Skin epidermis (tissue), 12 donors: Measurements from ENCODE around the gene RNF186.
"Not testable (repeated sequence)": the region's sequence is repeated elsewhere in the genome, so short reads cannot be mapped to it uniquely, and the experiment has no call there.

Experiments used
- H3K27ac ChIP-seq, 21 experiments: fragments of 200-600 bp; sonication (generic) in 11 of 21; one replicate each; pipeline ENCODE4 v1.5.0; 2020; ENCODE audit warnings: mild to moderate bottlenecking in 3 of 21, inconsistent platforms in 2 of 21, moderate library complexity in 2 of 21
- H3K4me3 ChIP-seq, 7 experiments: fragments of 200-600 bp; sonication (generic) in 2 of 7; one replicate each; pipeline ENCODE4 v1.5.0; 2020; ENCODE audit warnings: inconsistent platforms in 2 of 7, mild to moderate bottlenecking in 2 of 7, moderate library complexity in 1 of 7

RNF186 gene

DNA sequence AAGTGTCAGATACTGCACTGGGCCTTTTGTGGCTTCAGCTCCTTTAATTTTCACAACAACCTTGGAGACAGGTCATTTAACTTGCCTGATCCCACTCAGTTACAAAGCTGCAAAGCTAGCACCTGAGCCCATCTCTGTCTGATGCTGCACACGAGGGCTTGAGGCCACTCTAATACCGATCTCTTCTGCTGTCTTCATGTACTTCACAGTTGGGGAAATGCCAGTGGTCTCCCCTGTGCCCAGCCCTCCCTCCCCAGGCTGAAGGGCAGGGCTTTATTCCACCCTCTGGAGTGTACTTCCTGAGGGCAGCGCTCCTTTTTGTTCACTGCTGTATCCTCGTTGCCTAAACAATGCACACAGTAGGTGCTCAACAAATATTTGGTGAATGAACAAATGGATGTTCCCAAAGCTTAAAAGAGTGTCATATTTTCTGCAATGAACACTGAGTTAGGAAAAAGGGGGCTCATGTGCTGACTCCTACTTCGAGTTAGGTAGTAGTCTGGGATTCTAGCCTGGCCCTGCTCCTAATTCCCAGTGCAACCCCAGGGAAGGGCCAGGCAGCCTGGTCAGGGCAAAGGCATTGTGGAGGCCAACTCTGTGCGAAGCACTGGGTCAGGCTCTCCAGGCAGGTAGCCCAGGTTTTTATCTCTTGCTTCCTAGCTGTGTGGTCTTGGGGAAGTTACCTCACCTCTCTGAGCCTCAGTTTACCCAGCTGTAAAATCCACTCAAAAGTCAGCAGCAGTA lies 16.4 kb downstream of the RNF186 start:
- peak overlapping the region in 20 of 21 experiments; percentile 68 to 96 (median 87) for H3K27ac ChIP-seq
- peak overlapping the region; percentile 46 to 71 (median 57) for H3K4me3 ChIP-seq

DNA sequence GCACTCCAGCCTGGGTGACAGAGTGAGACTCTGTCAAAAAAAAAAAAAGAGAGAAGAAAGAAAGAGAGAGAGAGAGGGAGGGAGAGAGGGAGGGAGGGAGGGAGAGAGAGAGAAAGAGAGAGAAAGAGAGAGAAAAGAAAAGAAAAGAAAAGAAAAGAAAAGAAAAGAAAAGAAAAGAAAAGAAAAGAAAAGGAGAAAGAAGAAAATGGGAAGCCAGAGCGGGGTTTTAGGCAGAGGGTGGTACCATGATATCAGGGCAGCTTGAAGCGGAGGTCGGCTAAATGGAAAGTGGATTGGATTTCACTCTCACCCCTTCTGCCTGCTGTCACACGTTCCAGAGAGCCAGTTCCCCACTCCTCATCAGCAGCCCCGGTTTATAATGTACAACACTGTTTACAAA lies 17.3 kb downstream of the RNF186 start:
- no peak overlapping the region for H3K4me3 ChIP-seq
- peak overlapping the region in 5 of 21 experiments; percentile 10 to 89 (median 45) for H3K27ac ChIP-seq

DNA sequence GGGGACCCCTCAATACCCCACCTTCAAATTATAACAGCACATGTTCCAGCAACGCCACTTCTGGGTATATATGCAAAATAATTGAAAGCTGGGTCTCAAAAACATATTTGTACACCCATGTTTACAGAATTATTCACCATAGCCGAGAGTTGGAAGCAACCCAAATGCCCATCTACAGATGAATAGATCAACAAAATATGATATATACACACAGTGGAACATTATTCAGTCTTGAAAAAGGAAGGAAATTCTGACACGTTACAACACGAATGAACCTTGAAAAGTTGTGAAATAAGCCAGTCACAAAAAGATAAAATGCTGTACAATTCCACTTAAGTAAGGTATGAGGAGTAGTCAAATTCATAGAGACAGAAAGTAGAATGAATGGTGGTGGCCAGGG lies 20.5 kb downstream of the RNF186 start:
- Histone ChIP-seq H3K27ac (no peak overlapping the region), H3K4me3 (no peak overlapping the region)

DNA sequence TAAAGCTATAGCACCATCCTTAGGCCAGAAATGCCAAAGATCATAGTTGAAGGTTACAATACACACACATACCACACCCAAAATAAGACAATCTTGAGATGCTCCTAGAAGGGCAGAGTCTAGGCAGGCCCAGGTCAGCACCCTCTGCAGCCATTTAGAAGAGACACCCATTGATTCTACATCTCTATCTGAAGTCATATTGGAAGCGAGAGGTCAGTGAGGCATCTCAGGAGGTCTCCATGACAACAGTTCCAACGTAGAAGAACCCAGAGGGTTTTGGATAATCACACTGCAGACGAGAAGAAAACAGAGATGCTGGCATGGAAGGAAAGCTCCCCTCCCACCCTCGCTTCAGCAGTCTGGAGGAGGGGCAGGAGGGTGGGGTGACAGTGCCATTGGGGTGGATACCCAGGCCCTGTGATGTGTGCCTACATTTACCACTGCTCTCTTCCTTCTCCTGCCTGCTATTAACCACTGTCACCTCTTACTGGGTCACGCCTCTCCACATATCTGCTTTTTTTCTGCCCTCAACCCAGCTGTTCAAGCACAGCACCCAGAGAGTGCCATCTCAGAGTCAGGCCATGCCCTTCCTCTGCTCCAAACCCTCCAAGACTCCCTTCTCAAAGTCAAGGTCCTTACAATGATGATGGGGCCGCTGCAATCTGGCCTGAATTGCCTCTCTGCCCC lies 21.6 kb downstream of the RNF186 start:
- H3K27ac ChIP-seq = no peak overlapping the region
- no peak overlapping the region for H3K4me3 ChIP-seq

DNA sequence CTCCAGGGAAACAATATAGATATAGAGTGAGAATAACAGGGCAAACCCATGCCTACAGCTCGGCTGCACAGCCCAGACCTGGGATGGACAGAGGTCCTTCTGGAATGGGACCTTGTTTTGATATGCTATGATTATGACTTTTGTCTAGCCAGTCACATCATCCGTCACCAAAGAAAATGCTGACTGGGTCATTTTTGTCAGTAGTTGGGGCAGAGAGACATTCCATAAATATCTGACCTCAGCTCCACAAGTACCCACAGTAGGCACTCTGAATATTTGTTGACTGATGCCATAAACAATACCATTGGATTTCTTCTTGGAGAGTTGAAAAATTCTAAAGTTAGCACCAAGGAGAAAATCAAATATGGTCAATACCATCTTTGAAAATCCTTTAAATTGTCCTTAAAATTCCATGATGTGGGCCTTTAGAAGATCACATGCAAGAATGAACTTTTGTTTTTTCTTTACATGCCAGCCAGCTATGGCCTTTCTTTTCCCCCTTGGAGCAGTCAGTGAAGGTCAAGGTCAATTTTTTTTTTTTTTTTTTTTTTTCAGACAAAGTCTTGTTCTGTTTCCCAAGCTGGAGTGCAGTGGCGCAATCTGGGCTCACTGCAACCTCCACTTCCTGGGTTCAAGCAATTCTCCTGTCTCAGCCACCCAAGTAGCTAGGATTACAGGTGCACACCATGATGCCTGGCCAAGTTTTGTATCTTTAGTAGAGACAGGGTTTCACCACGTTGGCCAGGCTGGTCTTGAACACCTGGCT lies 22.7 kb downstream of the RNF186 start:
- Histone ChIP-seq H3K4me3 (no peak overlapping the region), H3K27ac (no peak overlapping the region)

DNA sequence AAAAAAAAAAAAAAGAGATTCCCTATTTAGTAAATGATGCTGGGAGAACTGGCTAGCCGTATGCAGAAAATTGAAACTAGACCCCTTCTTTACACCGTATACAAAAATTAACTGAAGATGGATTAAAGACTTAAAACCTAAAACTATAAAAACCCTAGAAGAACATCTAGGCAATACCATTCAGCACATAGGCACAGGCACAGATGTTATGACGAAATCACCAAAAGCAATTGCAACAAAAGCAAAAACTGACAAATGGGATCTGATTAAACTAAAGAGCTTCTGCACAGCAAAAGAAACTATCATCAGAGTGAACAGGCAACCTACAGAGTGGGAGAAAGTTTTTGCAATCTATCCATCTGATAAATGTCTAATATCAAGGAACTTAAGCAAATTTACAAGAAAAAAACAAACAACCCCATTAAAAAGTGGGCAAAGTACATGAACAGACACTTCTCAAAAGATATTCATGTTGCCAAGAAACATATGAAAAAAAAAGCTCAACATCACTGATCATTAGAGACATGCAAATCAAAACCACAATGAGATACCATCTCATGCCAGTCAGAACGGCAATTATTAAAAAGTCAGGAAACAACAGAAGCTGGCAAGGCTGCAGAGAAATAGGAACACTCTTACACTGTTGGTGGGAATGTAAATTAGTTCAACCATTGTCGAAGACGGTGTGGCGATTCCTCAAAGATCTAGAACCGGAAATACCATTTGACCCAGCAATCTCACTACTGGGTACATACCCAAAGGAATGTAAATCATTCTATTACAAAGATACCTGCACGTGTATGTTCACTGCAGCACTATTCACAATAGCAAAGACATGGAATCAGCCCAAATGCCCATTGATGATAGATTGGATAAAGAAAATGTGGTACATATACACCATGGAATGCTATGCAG lies 24.8 kb downstream of the RNF186 start:
- H3K27ac ChIP-seq, H3K4me3 ChIP-seq: not testable (repeated sequence)

DNA sequence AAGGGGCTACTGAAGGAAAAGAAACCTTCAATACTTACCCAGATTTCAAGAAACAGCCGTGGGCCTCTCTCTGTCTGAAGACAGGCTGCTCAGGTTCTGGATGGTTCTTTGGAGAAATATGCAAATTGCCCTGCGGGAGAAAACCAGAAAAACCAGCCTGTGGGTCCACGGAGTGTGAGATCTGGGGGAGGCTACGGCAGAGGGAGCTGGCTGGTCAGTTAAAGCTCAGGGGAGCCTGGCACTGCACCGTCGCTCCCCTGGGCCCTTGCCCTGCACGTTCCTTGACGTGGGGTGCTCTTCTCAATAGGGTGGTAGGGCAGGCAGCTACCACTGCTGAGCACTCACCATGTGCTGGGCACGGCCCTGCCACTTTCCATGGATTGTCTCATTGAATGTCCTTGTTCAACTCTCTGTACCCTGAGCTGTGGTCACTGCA lies 28.1 kb downstream of the RNF186 start:
- H3K27ac ChIP-seq = no peak overlapping the region
- H3K4me3 ChIP-seq = no peak overlapping the region

DNA sequence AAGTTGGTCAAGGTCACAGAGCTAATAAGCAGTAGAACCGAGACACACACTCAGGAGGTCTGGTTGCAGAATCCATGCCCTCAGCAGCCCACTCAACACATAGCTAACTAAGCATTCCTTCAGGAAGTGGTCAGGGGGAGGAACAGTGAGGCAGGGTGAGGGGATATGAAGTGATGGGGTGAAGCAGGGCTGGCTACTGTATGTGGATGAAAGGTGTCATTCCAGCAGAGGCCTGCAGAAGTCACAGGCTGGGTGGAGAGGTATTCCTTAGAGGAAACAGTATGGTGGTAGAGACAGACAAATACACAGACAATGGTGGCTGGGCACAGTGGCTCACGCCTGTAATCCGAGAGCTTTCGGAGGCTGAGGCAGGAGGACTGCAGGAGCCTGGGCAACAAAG lies 29.4 kb downstream of the RNF186 start:
- Histone ChIP-seq H3K27ac (no peak overlapping the region), H3K4me3 (no peak overlapping the region)

DNA sequence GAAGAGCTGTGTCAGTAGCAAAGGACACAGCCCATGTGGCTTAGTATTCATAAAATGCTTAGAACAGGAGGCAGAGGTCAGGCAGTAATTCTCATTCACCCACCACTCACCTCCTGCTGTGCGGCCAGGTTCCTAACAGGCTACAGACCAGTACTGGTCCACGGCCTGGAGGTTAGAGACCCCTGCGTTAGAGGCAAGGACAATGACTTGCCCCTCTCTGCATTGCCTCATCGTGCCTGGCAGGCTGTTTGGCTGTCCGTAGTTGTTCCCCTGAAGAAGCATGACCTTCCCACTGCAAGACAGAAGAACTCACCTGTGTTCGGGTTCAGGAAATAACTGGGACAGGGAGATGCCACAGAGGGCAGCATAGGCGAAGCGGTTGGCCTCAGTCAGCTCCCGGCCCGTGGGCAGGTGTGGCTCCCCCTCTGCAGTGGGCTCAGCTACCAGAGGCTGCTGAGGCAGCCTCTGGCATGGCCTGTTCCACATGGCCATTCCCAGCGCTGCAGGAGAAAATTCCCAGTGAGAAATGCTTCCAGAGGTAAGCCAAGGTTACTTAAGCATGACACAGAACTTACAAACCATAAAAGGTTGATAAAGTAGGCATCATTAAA lies 34.7 kb downstream of the RNF186 start:
- Histone ChIP-seq H3K4me3 (no peak overlapping the region), H3K27ac (no peak overlapping the region)

DNA sequence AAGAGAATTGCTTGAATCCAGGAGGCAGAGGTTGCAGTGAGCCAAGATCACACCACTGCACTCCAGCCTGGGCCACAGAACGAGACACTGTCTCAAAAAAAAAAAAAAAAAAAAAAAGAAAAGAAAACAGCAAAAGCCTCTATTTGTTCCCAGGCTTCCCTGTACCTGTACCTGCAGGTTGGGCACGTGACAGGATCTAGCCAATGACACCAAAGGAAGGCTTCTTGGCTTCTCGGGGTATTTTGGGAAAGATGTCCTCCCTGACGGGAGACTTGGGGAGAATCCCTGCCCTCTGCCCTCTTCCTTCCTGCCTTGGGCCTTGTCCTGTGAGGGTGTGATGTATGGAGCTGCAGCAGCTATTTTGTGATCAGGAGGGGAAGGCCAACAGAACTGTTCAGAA lies 38.1 kb downstream of the RNF186 start:
- Histone ChIP-seq H3K27ac (no peak overlapping the region), H3K4me3 (no peak overlapping the region)

DNA sequence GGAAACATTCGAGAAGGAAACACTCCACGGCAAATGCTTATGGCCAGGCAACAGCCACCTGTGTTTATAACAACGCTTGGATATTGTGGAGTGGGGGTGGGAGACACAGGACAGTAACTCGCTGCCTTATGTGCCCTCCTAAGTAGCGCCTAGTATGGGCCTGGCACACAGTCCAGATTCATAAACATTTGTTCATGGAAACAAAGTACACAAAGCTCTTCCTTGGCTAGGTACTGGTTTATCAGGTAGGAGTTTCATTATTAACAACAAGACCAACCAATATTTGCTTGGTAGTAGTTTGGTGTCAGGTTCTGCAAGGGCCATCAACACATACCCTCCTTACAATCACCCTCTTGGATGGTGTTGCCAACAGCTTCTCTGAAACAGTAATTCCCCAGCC lies 38.8 kb downstream of the RNF186 start:
- no peak overlapping the region for H3K27ac ChIP-seq
- no peak overlapping the region for H3K4me3 ChIP-seq

DNA sequence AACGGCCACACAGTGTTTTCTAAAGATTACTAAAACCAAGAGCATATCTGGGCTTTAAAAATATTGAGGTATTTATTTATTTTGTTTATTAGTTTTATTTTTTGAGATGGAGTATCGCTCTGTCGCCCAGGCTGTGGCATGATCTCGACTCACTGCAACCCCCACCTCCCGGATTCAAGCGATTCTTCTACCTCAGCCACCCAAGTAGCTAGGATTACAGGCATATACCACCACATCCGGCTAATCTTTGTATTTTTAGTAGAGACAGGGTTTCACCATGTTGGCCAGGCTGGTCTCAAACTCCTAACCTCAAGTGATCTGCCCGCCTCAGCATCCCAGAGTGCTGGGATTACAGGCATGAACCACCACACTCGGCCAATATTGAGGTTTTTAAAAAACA lies 39.3 kb downstream of the RNF186 start:
- no peak overlapping the region for H3K27ac ChIP-seq
- H3K4me3 ChIP-seq = no peak overlapping the region

DNA sequence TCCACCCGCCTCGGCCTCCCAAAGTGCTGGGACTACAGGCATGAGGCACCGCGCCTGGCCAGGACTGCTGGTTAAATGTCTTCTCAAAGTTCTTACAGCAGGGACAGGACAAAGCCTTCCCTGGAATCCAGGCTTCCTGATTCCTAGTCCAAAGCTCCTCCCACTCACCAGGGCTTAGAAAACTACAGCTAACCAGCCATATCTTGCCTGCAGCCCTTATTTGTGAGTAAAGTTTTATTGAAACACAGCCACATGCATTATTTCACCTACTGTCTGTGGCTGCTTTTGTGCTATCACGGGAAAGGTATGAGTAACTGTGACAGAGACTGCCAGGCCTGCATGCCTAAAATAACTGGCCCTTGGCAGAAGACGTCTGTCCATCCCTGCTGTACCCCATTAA lies 39.8 kb downstream of the RNF186 start:
- Histone ChIP-seq H3K27ac (no peak overlapping the region), H3K4me3 (no peak overlapping the region)

DNA sequence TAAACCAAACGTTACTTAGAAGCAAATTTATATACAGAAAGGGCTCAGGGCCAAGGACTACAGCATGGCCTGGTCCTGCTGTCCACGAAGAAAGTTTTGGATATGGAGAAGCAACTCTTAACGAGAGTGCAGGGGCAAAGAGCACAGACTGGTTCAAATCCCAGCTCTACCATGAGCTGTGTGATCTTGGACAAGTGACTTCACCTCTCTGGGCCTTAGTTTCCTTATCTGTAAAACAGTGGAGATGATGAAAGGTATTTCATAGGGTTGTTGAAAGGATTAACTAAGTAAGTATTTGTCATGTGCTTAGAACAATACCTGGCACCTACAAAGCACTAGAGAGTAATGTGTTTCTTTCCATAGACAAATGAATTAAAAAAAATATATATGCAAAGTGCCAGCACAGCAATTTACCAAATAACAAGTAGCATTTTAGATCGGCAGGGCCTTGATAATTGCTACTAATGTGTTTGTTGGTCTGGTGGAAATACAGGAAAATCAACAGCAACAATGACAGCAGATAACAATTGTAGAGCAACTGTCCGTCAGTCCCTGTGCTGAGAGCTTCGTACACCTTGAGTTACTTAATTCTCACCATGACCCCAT lies 40.8 kb downstream of the RNF186 start:
- Histone ChIP-seq H3K27ac (no peak overlapping the region), H3K4me3 (no peak overlapping the region)

DNA sequence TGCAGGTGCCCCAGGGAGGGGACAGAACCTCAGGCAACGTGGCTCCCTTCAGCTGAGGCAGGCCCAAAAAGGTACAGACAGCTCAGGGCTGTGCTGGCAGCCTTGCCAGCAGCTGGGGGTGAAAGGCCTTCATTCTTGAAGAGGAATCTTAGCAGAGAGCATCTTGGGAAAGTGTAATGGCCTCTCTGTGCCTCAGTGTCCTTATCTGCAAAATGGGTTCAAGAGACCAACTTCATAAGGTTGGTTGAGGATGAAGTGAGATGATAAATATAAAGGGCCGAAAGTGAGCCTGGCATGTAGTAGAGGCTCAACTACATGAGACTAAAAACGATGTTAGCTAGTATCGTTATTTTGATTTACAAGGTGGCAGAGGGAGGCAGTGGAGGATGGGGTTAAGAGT lies 41.6 kb downstream of the RNF186 start:
- no peak overlapping the region for H3K4me3 ChIP-seq
- H3K27ac ChIP-seq = no peak overlapping the region

DNA sequence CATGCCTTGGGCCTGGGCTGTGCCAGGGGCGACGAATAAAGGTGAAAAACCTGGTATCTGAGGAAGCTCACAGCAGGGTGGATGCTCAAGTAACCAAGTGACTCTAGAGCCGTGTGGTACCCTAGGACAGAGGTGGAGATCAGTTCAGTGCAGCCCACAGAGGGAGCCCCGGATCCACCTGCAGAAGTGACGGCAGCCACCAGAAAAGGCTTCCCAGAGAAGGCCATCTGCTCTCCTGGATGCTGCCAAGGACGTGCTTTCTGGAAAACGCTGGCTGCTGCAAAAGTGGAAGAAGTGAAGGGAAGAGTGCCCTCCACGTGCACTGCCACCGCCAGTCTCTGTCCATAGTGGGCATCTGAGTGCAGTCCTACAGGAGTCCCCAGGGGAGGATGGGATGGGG lies 43.0 kb downstream of the RNF186 start:
- H3K27ac ChIP-seq = no peak overlapping the region
- no peak overlapping the region for H3K4me3 ChIP-seq

DNA sequence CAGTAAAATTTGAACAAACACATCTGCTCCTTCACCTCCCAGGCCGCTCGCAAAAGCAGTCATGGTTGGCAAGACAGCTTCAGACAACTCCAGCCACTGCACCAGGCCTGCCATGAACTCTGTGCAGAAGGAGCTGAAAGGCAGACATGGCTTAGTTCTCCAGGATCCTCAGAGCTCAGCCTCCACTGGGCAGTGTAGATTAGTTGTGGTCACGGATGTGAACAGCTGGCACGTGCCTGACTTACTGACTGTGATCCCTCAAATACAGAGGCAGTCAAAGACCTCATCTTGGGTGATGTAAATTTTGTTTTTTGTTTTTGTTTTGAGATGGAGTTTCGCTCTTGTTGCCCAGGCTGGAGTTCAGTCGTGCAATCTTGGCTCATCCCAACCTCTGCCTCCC lies 43.7 kb downstream of the RNF186 start:
- Histone ChIP-seq H3K27ac (no peak overlapping the region), H3K4me3 (no peak overlapping the region)

DNA sequence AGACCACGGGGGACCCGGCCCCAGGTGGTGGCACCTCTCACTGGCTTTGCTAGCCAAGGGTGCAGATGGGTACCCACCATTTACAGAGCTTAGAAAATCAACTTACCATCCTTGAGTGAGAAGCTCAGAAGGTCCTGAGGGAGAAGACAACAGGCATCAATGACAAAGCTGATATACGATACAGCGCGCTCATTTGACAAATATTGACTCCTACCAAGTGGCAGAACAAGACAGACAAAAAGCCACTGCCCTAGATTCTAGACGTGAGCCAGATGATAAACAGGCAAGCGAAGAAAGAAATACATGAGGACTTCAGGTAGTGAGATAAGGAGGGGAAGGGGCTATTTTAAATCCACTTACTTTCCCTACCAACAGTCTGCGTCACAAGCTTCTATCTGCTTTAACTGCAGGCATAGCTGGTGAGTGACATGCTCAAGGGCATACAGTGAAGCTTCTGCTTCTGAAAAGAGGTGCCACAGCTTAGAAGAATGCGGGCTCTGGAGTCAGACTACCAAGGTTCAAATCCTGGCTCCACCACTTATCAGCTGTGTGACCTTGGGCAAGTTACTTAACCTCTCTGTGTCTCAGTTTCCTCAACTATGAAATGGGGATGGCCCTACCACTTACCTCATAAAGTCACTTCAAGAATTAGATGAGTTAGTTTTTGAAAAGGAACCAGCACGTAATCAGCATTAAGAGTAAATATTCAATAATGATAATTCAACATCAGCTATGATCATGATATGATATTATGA lies 44.5 kb downstream of the RNF186 start:
- Histone ChIP-seq H3K4me3 (no peak overlapping the region), H3K27ac (no peak overlapping the region)
